ENCODE measurements around the gene TEAD2.

DNA sequence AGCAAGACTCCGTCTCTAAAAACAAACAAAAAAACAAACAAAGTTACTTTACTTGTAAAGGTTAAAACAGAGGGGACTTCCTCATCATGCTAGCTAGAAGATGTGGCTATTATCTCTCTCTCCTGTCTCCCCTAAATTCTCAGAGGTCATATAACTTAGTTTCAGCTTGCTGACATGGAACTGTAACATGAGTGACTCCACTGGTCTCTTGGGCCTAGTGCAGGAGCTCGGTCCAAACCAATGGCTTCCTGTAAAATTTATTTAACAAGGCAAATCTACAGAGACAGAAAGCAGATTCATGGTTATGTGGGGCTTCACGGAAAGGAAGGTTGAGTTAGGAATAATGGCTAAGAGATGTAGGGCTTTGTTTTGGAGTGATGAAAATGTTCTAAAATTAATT, 16.3 kb upstream of the TEAD2 start:
- no peak for TF ChIP-seq GATA2 (IDR thresholded peaks at IDR 0.05; ENCODE audit: low read depth, low read length)
- no peak for TF ChIP-seq GATA3 (IDR thresholded peaks at IDR 0.05; ENCODE audit: low read depth, low read length)
